HepG2 (cell line): ENCODE results near the gene CHST10. TPM values are rescaled to one million over a fixed set of nuclear protein-coding genes. Genes with fewer than 3 reads are reported as not detected.

ENCODE experiments used
- GABPB1 ChIP-seq: IDR thresholded peaks from 2 replicates; pipeline ENCODE4 v1.6.1; 2016; ENCODE audit warnings: mild to moderate bottlenecking, missing genetic modification reagents, moderate library complexity, missing compliant biosample characterization
- GFI1 ChIP-seq: sonication (generic); formaldehyde crosslinking; IDR thresholded peaks from 2 replicates; pipeline ENCODE4 v1.5.0; 2020; ENCODE audit warnings: missing genetic modification reagents, mild to moderate bottlenecking, borderline replicate concordance
- HMG20B ChIP-seq: conservative IDR thresholded peaks from 2 replicates; pipeline ENCODE4 v1.6.1; 2016; ENCODE audit warnings: missing genetic modification reagents, missing compliant biosample characterization
- HNRNPK ChIP-seq: fragments of 200-400 bp; formaldehyde crosslinking; IDR thresholded peaks from 2 replicates; pipeline ENCODE4 v1.6.1; 2018; ENCODE audit warnings: low read length, low read depth, moderate library complexity, mild to moderate bottlenecking; ENCODE audit not compliant: poor library complexity, severe bottlenecking
- JUNB ChIP-seq: sonication (generic); formaldehyde crosslinking; IDR thresholded peaks from 2 replicates; pipeline ENCODE4 v1.8.0; 2022; ENCODE audit warnings: missing genetic modification reagents, mild to moderate bottlenecking, borderline replicate concordance
- RNF2 ChIP-seq: fragments of 450-650 bp; conservative IDR thresholded peaks from 2 replicates; pipeline ENCODE4 v1.6.1; 2016; ENCODE audit warnings: low read depth
- ZBTB8A ChIP-seq: sonication (generic); formaldehyde crosslinking; IDR thresholded peaks from 2 replicates; pipeline ENCODE4 v1.4.0; 2020; ENCODE audit warnings: mild to moderate bottlenecking, low read depth, missing genetic modification reagents, borderline replicate concordance
- ZNF547 ChIP-seq: sonication (generic); formaldehyde crosslinking; IDR thresholded peaks from 2 replicates; pipeline ENCODE4 v1.5.1; 2020; ENCODE audit warnings: mild to moderate bottlenecking, missing genetic modification reagents
- ZNF720 ChIP-seq: sonication (generic); formaldehyde crosslinking; IDR thresholded peaks from 2 replicates; pipeline ENCODE4 v1.4.0; 2020; ENCODE audit warnings: missing genetic modification reagents
- polyA plus RNA-seq, 8 experiments: library from polyadenylated mRNA; depleted of rRNA in 3 of 8; stranded (reverse) in 7 of 8; unstranded in 1 of 8; fragments of >200 nt; fragmentation: Illumina TruSeq in 4 of 8; extraction: Trizol in 4 of 8; gene quantifications; 2 replicates each; pipeline versions ENCODE4 v1.2.1 to v1.2.3, GENCODE V29; 2011 to 2016; ENCODE audit warnings: low read depth in 4 of 8, missing spikeins in 1 of 8, mixed read lengths in 1 of 8; ENCODE audit not compliant: insufficient read depth in 1 of 8
- total RNA-seq, 5 experiments: library from RNA; depleted of rRNA; stranded (reverse); fragments of >200 nt; fragmentation: Illumina TruSeq; extraction: Trizol; gene quantifications; 2 replicates each; pipeline ENCODE4 v1.2.3, GENCODE V29; 2016; ENCODE audit warnings: low read depth in 1 of 5
- TF ChIP-seq, protein P1 (sequence below): sonication (generic); formaldehyde crosslinking; IDR thresholded peaks from 2 replicates; pipeline ENCODE4 v1.4.0; 2020; ENCODE audit warnings: missing genetic modification reagents; ENCODE audit errors: not compliant biosample characterization
- TF ChIP-seq, protein P2 (sequence below): sonication (generic); formaldehyde crosslinking; IDR thresholded peaks from 2 replicates; pipeline ENCODE4 v1.5.0; 2020; ENCODE audit warnings: mild to moderate bottlenecking, missing genetic modification reagents
- TF ChIP-seq, protein P3 (sequence below): sonication (generic); formaldehyde crosslinking; IDR thresholded peaks from 2 replicates; pipeline ENCODE4 v1.9.0; 2021; ENCODE audit warnings: missing genetic modification reagents, borderline replicate concordance
- TF ChIP-seq, protein P4 (sequence below): fragments of 450-650 bp; IDR thresholded peaks from 2 replicates; pipeline ENCODE4 v1.6.1; 2017; ENCODE audit warnings: mild to moderate bottlenecking
- TF ChIP-seq, protein P5 (sequence below): sonication (generic); formaldehyde crosslinking; IDR thresholded peaks from 2 replicates; pipeline ENCODE4 v1.5.0; 2020; ENCODE audit warnings: missing genetic modification reagents
- TF ChIP-seq, protein P6 (sequence below): sonication (generic); formaldehyde crosslinking; IDR thresholded peaks from 2 replicates; pipeline ENCODE4 v1.5.0; 2020; ENCODE audit warnings: mild to moderate bottlenecking, missing genetic modification reagents

The CHST10 gene
- total and polyA plus RNA-seq, 2 of the 13 experiments (the other 11 are each of a cell fraction or from before 2014, with no cell fraction given): 10.5 to 14.2 TPM

DNA sequence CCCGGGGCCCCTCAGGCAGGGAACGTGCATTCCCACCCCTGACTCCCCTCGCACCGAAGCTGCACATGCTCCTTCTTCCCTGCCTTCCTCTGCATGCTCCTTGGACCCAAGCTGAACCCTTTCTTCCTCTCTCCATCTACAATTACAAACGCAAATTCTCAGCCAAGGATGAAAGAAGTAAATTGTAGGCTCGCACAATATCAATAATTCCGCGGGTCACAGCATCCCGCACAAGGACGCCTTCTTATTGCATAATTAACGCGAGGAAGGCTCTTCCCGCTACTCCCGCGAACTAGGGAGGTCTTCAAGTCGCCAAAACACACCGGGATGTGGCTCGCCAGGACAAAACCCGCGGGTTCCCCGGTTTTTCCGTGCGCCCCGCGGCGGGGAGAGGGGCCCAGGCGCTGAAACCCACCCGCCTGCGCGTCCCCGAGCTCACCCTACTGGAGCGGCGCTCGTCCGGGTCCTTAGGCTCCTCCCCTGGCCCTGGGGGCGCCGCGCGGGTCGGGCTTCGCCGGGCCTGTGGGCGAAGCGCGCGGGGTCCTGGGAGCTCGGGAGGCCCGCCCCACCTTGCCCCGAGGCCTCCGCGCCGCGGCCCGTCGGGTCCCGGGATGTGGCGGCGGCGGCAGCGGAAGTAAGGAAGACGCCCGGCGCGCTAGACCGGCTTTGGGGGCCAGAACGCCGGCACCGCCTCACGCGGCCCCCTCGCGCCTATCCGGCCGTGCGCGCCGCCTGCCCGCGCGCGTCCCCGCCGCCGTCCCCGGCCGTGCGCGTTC lies at the start of gene CHST10 (continued):
- TF ChIP-seq ZBTB8A (no peak), RNF2 (peak; percentile 77; the same call in 1 of the 2 replicates), ZNF720 (CRISPR knock-in tag) (0 out of 2 replicates have a peak, but pooled peaks have one; percentile 32), GFI1 (CRISPR knock-in tag) (no peak; the same call in 1 of the 2 replicates), ZNF547 (CRISPR knock-in tag) (peak; percentile 66; the same call in 1 of the 2 replicates), HNRNPK (no peak), GABPB1 (CRISPR knock-in tag) (peak; percentile 75), JUNB (no peak), HMG20B (CRISPR knock-in tag) (peak; percentile 51; the same call in 1 of the 2 replicates)
- TF ChIP-seq, protein P1, sequence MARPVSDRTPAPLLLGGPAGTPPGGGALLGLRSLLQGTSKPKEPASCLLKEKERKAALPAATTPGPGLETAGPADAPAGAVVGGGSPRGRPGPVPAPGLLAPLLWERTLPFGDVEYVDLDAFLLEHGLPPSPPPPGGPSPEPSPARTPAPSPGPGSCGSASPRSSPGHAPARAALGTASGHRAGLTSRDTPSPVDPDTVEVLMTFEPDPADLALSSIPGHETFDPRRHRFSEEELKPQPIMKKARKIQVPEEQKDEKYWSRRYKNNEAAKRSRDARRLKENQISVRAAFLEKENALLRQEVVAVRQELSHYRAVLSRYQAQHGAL: no peak
- TF ChIP-seq, protein P2, sequence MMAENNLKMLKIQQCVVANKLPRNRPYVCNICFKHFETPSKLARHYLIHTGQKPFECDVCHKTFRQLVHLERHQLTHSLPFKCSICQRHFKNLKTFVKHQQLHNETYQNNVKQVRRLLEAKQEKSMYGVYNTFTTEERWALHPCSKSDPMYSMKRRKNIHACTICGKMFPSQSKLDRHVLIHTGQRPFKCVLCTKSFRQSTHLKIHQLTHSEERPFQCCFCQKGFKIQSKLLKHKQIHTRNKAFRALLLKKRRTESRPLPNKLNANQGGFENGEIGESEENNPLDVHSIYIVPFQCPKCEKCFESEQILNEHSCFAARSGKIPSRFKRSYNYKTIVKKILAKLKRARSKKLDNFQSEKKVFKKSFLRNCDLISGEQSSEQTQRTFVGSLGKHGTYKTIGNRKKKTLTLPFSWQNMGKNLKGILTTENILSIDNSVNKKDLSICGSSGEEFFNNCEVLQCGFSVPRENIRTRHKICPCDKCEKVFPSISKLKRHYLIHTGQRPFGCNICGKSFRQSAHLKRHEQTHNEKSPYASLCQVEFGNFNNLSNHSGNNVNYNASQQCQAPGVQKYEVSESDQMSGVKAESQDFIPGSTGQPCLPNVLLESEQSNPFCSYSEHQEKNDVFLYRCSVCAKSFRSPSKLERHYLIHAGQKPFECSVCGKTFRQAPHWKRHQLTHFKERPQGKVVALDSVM: no peak
- TF ChIP-seq, protein P3, sequence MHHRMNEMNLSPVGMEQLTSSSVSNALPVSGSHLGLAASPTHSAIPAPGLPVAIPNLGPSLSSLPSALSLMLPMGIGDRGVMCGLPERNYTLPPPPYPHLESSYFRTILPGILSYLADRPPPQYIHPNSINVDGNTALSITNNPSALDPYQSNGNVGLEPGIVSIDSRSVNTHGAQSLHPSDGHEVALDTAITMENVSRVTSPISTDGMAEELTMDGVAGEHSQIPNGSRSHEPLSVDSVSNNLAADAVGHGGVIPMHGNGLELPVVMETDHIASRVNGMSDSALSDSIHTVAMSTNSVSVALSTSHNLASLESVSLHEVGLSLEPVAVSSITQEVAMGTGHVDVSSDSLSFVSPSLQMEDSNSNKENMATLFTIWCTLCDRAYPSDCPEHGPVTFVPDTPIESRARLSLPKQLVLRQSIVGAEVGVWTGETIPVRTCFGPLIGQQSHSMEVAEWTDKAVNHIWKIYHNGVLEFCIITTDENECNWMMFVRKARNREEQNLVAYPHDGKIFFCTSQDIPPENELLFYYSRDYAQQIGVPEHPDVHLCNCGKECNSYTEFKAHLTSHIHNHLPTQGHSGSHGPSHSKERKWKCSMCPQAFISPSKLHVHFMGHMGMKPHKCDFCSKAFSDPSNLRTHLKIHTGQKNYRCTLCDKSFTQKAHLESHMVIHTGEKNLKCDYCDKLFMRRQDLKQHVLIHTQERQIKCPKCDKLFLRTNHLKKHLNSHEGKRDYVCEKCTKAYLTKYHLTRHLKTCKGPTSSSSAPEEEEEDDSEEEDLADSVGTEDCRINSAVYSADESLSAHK (CRISPR knock-in tag): no peak
- TF ChIP-seq, protein P4, sequence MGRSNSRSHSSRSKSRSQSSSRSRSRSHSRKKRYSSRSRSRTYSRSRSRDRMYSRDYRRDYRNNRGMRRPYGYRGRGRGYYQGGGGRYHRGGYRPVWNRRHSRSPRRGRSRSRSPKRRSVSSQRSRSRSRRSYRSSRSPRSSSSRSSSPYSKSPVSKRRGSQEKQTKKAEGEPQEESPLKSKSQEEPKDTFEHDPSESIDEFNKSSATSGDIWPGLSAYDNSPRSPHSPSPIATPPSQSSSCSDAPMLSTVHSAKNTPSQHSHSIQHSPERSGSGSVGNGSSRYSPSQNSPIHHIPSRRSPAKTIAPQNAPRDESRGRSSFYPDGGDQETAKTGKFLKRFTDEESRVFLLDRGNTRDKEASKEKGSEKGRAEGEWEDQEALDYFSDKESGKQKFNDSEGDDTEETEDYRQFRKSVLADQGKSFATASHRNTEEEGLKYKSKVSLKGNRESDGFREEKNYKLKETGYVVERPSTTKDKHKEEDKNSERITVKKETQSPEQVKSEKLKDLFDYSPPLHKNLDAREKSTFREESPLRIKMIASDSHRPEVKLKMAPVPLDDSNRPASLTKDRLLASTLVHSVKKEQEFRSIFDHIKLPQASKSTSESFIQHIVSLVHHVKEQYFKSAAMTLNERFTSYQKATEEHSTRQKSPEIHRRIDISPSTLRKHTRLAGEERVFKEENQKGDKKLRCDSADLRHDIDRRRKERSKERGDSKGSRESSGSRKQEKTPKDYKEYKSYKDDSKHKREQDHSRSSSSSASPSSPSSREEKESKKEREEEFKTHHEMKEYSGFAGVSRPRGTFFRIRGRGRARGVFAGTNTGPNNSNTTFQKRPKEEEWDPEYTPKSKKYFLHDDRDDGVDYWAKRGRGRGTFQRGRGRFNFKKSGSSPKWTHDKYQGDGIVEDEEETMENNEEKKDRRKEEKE: no peak
- TF ChIP-seq, protein P5, sequence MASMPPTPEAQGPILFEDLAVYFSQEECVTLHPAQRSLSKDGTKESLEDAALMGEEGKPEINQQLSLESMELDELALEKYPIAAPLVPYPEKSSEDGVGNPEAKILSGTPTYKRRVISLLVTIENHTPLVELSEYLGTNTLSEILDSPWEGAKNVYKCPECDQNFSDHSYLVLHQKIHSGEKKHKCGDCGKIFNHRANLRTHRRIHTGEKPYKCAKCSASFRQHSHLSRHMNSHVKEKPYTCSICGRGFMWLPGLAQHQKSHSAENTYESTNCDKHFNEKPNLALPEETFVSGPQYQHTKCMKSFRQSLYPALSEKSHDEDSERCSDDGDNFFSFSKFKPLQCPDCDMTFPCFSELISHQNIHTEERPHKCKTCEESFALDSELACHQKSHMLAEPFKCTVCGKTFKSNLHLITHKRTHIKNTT (CRISPR knock-in tag): no peak
- TF ChIP-seq, protein P6, sequence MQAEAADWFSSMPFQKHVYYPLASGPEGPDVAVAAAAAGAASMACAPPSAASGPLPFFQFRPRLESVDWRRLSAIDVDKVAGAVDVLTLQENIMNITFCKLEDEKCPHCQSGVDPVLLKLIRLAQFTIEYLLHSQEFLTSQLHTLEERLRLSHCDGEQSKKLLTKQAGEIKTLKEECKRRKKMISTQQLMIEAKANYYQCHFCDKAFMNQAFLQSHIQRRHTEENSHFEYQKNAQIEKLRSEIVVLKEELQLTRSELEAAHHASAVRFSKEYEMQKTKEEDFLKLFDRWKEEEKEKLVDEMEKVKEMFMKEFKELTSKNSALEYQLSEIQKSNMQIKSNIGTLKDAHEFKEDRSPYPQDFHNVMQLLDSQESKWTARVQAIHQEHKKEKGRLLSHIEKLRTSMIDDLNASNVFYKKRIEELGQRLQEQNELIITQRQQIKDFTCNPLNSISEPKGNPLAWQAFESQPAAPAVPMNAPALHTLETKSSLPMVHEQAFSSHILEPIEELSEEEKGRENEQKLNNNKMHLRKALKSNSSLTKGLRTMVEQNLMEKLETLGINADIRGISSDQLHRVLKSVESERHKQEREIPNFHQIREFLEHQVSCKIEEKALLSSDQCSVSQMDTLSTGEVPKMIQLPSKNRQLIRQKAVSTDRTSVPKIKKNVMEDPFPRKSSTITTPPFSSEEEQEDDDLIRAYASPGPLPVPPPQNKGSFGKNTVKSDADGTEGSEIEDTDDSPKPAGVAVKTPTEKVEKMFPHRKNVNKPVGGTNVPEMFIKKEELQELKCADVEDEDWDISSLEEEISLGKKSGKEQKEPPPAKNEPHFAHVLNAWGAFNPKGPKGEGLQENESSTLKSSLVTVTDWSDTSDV (CRISPR knock-in tag): 0 out of 2 replicates have a peak, but pooled peaks have one; percentile 49
